Liver (tissue), 3 donors: ENCODE measurements around the gene OR51S1.
A peak's percentile ranks its signal among the peaks of the same experiment; 100 is the strongest.

Experiments
- EGR1 ChIP-seq, 2 donors: IDR thresholded peaks; 2 replicates each; pipeline ENCODE4 v1.6.1; 2016 to 2018; ENCODE audit warnings: antibody characterized with exemption in 2 of 2, low read depth in 2 of 2
- HNF4G ChIP-seq: IDR thresholded peaks from 2 replicates; pipeline ENCODE4 v1.6.1; 2016; ENCODE audit warnings: antibody characterized with exemption
- MAX ChIP-seq: IDR thresholded peaks from 2 replicates; pipeline ENCODE4 v1.6.1; 2016; ENCODE audit warnings: antibody characterized with exemption
- TF ChIP-seq, protein P1 (sequence below): fragments of 150-350 bp; IDR thresholded peaks from 2 replicates; pipeline ENCODE4 v1.5.1; 2017; ENCODE audit warnings: improper control_type of control experiment, low read depth, low read length; ENCODE audit not compliant: missing input control
- donor health status: healthy.
- donor health status: healthy.

- TF ChIP-seq, protein P1, sequence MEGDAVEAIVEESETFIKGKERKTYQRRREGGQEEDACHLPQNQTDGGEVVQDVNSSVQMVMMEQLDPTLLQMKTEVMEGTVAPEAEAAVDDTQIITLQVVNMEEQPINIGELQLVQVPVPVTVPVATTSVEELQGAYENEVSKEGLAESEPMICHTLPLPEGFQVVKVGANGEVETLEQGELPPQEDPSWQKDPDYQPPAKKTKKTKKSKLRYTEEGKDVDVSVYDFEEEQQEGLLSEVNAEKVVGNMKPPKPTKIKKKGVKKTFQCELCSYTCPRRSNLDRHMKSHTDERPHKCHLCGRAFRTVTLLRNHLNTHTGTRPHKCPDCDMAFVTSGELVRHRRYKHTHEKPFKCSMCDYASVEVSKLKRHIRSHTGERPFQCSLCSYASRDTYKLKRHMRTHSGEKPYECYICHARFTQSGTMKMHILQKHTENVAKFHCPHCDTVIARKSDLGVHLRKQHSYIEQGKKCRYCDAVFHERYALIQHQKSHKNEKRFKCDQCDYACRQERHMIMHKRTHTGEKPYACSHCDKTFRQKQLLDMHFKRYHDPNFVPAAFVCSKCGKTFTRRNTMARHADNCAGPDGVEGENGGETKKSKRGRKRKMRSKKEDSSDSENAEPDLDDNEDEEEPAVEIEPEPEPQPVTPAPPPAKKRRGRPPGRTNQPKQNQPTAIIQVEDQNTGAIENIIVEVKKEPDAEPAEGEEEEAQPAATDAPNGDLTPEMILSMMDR: peak; percentile 4
- no peak for TF ChIP-seq EGR1 (IDR thresholded peaks at IDR 0.05; ENCODE audit: low read depth in 2 of 2)
- TF ChIP-seq HNF4G: no peak
- TF ChIP-seq MAX: no peak
Measured at GRCh38 chr11:4826425-4826824, 22.6 kb downstream of the OR51S1 start.
